Measurements from ENCODE around the gene DTX1. TPM values are rescaled to one million over a fixed set of nuclear protein-coding genes. Genes with fewer than 3 reads are reported as not detected.
A peak's percentile ranks its signal among the peaks of the same experiment; 100 is the strongest.

The DTX1 gene
- total RNA-seq, 2 experiments from 2014 or later: 0.15 to 0.25 TPM

DNA sequence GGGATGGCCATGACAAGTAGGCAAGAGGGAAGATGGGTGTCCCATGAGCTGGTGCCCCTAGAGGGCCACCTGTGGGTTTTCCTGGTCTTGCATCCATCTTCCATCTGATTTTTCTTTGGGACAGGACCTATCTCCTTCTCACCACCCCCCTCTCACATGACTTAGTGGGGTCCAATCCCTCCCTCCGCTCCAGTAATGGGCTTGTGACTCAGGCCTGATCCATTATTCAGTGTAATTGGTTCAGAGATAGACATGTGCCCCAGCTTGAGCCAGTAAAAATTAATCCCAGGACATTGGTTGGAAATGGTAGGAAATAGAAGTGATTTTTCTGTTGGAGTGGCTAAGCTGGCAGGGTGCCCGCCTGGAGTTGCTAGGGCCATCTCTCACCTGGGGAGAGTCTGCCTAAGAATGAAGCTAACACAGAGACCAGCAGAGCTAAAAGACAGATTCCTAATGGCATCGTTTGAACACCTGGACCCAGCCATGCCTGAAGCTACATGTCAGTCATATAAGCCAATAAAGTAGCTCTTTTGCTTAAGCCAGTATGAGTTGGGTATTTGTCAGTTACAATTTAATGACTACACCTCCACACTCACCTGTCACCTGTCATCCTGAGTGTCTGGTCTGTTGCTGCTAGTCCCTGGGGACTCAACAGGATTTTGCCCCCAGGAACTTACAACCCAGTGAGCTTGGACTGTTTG lies 64.3 kb downstream of the DTX1 start:
- no peaks in the 10 kb centered on the region for H3K27me3 Mint-ChIP-seq
- ChIA-PET CTCF (interaction anchor here (0.6 to 1.0 kb wide), 2 partner anchors 14 to 246 kb away, joined by 3 to 4 read pairs; no protein-coding TSS in a partner anchor), POLR2A (no interaction called here)
- H3K4me1 Mint-ChIP-seq: no peaks in the 10 kb centered on the region
- no peak overlapping the region for H3K4me3 Mint-ChIP-seq
- DNase-seq: no peak
- peaks cover 3% of the 10 kb centered on the region for H3K9me3 Mint-ChIP-seq
- H3K27ac Mint-ChIP-seq: no peak overlapping the region
- H3K36me3 Mint-ChIP-seq (ENCODE audit: low read depth): peaks cover 2% of the 10 kb centered on the region

DNA sequence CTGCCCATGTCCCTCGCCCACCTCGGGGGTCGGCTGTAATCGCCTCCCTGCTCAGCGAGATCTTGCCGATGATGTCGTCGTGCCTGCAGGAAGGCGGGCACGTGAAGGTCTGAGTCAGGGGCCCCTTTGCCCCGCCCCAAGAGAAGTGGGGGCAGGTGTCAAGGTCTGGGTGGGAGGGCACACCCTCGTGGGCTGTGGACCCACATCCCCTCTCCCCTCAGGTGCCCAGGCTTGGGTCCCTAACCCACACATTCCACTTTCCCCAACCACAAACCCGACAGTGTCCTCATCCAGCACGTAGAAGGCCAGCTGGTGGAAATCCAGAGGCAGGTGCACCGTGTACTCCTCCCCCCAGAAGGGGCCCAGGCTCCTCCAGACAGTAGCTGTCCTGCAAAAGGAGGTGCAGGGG lies 71.3 kb downstream of the DTX1 start:
- no peak overlapping the region for H3K4me3 Mint-ChIP-seq
- peaks cover 2% of the 10 kb centered on the region for H3K9me3 Mint-ChIP-seq
- ChIA-PET POLR2A (no interaction called here), CTCF (no interaction called here)
- no peaks in the 10 kb centered on the region for H3K27me3 Mint-ChIP-seq
- H3K4me1 Mint-ChIP-seq: peaks cover 9% of the 10 kb centered on the region
- H3K27ac Mint-ChIP-seq: no peak overlapping the region
- DNase-seq: no peak
- peaks cover 1% of the 10 kb centered on the region for H3K36me3 Mint-ChIP-seq (ENCODE audit: low read depth)

DNA sequence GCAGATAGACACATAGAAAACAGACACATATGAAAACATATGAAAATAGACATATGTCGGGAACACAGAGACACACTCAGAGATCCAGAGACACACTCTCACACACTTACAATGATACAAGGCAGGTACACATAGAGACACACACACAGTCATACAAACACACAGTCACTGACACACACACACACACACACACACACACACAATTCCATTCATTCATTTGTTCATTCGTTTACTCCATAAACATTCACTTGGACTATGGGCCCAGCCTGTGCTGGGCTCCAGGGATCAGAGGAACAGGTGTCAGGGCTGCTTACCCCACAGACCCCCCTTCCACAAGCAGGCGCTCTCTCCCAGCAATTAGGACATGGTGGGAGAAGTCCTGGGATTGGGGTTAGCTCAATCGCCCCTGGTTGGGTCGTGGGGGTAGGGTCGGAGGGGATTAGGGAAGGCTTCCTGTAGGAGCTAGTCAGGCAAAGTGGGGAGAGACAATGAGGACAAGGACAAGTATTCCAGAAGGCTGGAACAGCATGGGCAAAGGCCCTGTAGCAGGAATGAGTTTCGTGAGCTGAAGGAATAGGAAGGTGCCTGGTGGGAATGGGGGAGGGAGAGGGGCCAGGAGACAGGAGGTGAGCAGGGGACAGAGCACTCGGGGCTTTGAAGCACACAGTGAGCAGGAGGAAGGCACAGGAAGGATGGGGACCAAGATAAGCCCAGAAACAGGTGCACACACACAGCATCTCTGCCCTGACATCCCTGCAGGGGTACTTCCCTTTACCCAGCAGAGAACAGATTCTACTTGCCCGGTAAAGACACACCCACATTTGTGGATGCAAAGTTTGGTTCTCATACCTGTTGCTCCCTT lies 72.5 kb downstream of the DTX1 start:
- H3K9me3 Mint-ChIP-seq: no peaks in the 10 kb centered on the region
- DNase-seq: no peak
- no peaks in the 10 kb centered on the region for H3K27me3 Mint-ChIP-seq
- peaks cover 9% of the 10 kb centered on the region for H3K4me1 Mint-ChIP-seq
- H3K4me3 Mint-ChIP-seq: no peak overlapping the region
- CTCF ChIA-PET: no interaction called here
- H3K36me3 Mint-ChIP-seq (ENCODE audit: low read depth): no peaks in the 10 kb centered on the region
- POLR2A ChIA-PET: no interaction called here
- H3K27ac Mint-ChIP-seq: no peak overlapping the region

DNA sequence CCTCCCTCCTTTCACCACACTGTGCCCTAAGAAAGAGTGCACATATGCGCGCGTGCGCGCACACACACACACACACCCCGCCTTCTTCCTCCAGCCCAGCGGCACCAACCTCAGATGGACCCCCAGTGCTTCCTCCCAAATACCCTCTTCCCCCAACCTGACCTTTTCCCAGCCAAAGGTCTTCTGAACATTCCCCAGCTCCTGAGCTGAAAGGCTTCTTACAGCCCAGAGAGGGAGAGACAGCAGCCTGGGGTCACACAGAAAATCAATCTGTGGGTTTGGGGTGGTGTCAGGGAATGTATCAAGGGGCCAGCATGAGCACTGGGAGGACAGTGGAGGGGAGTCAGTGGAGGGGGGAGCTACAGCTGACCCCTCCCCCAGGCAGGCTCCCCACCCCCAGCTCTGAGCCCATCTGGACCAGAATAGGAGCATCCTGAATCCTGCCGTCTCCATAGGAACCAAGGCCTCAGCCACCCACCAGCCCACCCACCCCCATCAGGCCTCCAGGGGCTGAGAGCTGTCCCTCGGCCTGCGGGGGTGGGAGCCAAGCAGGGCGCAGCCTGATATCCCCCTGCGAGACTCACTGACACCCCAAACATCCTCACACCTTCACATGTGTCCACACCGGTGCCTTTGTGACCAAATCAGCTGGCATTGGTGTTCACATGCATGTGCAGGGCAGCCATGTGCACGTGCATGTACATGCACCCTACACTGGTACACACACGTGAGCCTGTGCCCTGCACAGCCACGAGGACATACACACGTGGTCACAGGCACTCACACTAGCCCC lies 73.3 kb downstream of the DTX1 start:
- H3K36me3 Mint-ChIP-seq (ENCODE audit: low read depth): no peaks in the 10 kb centered on the region
- no peak for DNase-seq
- H3K4me1 Mint-ChIP-seq: peaks cover 10% of the 10 kb centered on the region
- ChIA-PET POLR2A (no interaction called here), CTCF (interaction anchor here (1.4 kb wide), 1 partner anchor 10 kb away, joined by 3 read pairs; no protein-coding TSS in a partner anchor)
- H3K4me3 Mint-ChIP-seq: no peak overlapping the region
- H3K27ac Mint-ChIP-seq: no peak overlapping the region
- H3K9me3 Mint-ChIP-seq: no peaks in the 10 kb centered on the region
- H3K27me3 Mint-ChIP-seq: no peaks in the 10 kb centered on the region

DNA sequence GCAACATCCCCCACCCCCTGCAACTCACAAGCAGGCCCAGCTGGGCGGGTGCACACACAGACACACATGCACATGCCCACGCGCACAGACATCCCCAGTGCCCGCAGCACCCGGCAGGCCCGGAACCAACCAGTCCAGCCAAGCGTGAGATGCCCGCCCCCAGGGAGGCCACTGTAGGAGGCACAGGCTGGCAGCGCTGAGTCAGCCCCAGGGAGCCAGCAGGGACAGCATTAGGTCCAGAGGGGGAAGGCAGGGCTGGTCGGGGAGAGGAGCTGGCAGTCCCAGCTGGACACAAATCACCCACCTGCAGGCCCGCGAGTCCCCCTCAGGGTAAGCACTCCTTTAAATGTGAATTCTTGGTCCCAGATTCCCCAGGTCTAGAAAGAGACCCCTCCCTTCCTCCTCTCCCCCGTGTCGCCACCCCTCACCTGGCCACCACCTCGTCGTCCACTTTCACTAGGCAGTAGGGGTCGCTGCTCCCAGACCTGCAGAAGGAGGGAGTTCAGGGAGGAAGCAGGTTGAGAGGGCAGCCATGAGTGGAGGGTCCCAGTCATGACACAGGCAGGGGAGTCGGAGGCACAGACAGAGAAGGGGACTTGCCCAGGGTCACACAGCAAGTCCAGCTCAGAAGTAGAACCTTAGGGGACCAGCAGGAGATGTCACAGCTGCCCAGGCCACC lies 74.1 kb downstream of the DTX1 start:
- H3K9me3 Mint-ChIP-seq: no peaks in the 10 kb centered on the region
- POLR2A ChIA-PET: interaction anchor here (0.6 kb wide), 1 partner anchor 42 kb away, joined by 3 read pairs; no protein-coding TSS in a partner anchor
- H3K27me3 Mint-ChIP-seq: no peaks in the 10 kb centered on the region
- DNase-seq: no peak
- H3K27ac Mint-ChIP-seq: no peak overlapping the region
- H3K36me3 Mint-ChIP-seq (ENCODE audit: low read depth): no peaks in the 10 kb centered on the region
- CTCF ChIA-PET: interaction anchor here (1.0 to 1.4 kb wide), 2 partner anchors 9 to 25 kb away, joined by 3 to 4 read pairs; no protein-coding TSS in a partner anchor
- no peak overlapping the region for H3K4me3 Mint-ChIP-seq
- H3K4me1 Mint-ChIP-seq: peaks cover 15% of the 10 kb centered on the region

DNA sequence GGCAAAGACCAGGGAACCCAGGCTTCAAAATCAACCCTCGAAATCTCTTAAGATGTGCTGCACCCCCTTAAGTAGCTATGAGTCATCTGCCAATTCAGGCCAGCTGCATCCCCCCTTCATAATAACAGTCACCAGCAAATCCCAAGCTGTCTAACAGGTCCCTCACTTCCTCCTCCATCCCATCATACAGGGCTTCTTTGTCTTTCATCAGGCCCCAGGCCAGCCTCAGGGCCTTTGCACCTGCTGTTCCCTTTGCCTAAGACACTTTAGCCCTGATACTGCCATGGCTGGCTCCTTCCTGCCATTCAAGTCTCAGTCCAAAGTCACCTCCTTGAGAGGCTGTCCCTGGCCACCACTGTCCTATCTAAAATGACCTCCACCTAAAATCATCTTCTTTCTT lies 75.0 kb downstream of the DTX1 start:
- no peak for DNase-seq
- Mint-ChIP-seq H3K9me3 (no peaks in the 10 kb centered on the region), H3K36me3 (ENCODE audit: low read depth) (no peaks in the 10 kb centered on the region), H3K27me3 (no peaks in the 10 kb centered on the region), H3K4me3 (no peak overlapping the region), H3K27ac (no peak overlapping the region), H3K4me1 (peaks cover 23% of the 10 kb centered on the region)
- POLR2A ChIA-PET: interaction anchor here (0.6 kb wide), 1 partner anchor 41 kb away, joined by 3 read pairs; no protein-coding TSS in a partner anchor
- CTCF ChIA-PET: interaction anchor here (1.0 to 1.4 kb wide), 3 partner anchors 8 to 24 kb away, joined by 3 to 4 read pairs (median 4); no protein-coding TSS in a partner anchor

DNA sequence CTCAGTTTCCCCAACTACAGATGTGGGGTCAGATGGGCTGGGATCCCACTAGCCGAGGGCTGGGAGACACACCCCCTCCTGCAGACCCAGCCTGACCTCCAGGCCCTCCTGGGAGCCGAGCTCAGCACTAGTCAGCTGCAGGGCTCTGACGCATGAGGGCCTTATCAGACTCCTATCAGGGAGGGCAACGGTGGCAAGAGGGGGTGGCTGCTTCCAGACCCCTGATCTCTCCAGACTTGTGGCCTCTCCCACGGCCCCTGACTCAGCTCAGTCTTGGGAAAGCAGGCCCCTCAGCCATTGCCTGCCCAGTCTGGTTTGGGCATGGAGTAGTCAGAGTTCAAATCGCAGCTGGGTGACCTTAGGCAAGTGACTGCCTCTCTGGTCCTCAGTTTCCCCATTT lies 76.5 kb downstream of the DTX1 start:
- DNase-seq: no peak
- H3K4me1 Mint-ChIP-seq: peaks cover 27% of the 10 kb centered on the region
- peaks cover 4% of the 10 kb centered on the region for H3K27me3 Mint-ChIP-seq
- ChIA-PET CTCF (interaction anchor here (1.3 kb wide), 1 partner anchor 11 kb away, joined by 3 read pairs; no protein-coding TSS in a partner anchor), POLR2A (no interaction called here)
- H3K27ac Mint-ChIP-seq: no peak overlapping the region
- H3K36me3 Mint-ChIP-seq (ENCODE audit: low read depth): no peaks in the 10 kb centered on the region
- H3K9me3 Mint-ChIP-seq: no peaks in the 10 kb centered on the region
- no peak overlapping the region for H3K4me3 Mint-ChIP-seq

DNA sequence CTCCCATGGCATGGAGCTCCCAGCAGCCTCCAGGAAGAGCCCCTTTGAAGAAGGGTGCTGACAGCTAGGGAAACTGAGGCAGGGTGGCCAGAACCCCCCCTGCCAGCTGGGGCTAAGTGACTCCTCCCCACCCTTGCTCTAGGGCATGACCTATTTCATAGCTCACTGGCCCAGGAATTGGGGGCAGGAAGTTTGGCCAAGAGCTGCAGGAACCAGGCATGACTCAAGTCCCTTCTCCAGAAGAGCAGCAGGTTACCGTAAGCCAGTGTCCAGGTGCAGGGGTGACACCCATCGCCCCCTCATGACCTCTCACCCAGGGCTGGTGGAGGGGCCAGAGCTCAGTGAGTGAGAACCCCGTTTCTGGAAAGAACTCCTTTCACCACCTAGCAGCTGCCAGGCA lies 77.1 kb downstream of the DTX1 start:
- no peaks in the 10 kb centered on the region for H3K36me3 Mint-ChIP-seq (ENCODE audit: low read depth)
- H3K9me3 Mint-ChIP-seq: no peaks in the 10 kb centered on the region
- H3K27me3 Mint-ChIP-seq: peaks cover 4% of the 10 kb centered on the region
- H3K4me1 Mint-ChIP-seq: peaks cover 24% of the 10 kb centered on the region
- ChIA-PET CTCF (interaction anchor here (3.8 kb wide), 1 partner anchor 21 kb away, joined by 22 read pairs; no protein-coding TSS in a partner anchor), POLR2A (no interaction called here)
- H3K27ac Mint-ChIP-seq: no peak overlapping the region
- H3K4me3 Mint-ChIP-seq: no peak overlapping the region
- no peak for DNase-seq

DNA sequence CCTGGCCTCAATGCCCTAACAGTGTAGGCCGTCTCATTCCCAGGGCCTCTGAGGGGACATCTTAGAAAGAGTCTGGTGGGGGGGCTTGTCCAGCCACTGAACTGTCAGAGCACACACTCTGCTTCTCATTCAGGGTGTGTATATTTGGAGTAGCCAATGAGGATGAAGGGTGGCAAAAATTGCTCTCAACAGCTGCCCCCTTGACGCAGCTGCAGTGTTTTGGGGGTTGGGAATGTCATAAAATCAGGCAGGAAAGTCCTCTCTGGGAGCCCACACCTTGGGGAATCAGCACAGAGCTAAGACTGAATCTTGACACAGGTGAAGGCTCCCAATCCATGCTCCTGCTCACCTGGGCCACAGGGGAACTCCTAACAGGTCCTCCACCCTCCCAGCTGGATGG lies 77.5 kb downstream of the DTX1 start:
- Mint-ChIP-seq H3K4me3 (no peak overlapping the region), H3K9me3 (no peaks in the 10 kb centered on the region), H3K36me3 (ENCODE audit: low read depth) (no peaks in the 10 kb centered on the region), H3K4me1 (peaks cover 23% of the 10 kb centered on the region), H3K27ac (no peak overlapping the region), H3K27me3 (peaks cover 4% of the 10 kb centered on the region)
- DNase-seq: no peak
- ChIA-PET POLR2A (interaction anchor here (0.6 kb wide), 1 partner anchor 288 kb away, joined by 3 read pairs; the partner anchor contains the start of gene SDSL), CTCF (interaction anchor here (0.7 to 3.8 kb wide), 2 partner anchors 14 to 20 kb away, joined by 4 to 22 read pairs; no protein-coding TSS in a partner anchor)

DNA sequence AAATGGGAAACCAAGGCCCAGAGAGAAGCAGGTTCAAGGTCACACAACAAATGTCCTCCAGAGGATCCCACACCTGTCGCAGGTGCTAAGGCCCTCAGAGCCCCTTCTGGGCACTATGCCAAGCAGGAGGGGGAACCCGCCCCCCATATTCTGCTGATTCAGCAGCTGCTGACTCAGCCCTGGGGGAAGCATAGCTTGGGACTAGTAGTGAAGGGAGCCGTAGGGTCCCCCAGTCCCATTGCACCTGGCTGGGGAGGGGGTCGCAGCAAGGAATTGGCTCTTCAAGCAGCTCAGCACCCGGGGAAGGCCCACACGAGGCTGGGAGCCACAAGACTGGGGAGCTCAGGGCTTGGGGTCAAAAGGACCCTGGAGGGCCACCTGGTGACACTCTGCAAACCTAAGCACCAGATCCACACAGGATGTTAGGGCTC lies 78.0 kb downstream of the DTX1 start:
- Mint-ChIP-seq H3K27me3 (peaks cover 4% of the 10 kb centered on the region), H3K36me3 (ENCODE audit: low read depth) (no peaks in the 10 kb centered on the region), H3K4me1 (peaks cover 20% of the 10 kb centered on the region), H3K27ac (no peak overlapping the region), H3K9me3 (no peaks in the 10 kb centered on the region), H3K4me3 (peak overlapping the region; percentile 47)
- ChIA-PET CTCF (interaction anchor here (0.7 to 3.8 kb wide), 4 partner anchors 14 to 40 kb away, joined by 3 to 22 read pairs (median 4); no protein-coding TSS in a partner anchor), POLR2A (interaction anchor here (0.6 kb wide), 1 partner anchor 288 kb away, joined by 3 read pairs; the partner anchor contains the start of gene SDSL)
- DNase-seq: no peak

DNA sequence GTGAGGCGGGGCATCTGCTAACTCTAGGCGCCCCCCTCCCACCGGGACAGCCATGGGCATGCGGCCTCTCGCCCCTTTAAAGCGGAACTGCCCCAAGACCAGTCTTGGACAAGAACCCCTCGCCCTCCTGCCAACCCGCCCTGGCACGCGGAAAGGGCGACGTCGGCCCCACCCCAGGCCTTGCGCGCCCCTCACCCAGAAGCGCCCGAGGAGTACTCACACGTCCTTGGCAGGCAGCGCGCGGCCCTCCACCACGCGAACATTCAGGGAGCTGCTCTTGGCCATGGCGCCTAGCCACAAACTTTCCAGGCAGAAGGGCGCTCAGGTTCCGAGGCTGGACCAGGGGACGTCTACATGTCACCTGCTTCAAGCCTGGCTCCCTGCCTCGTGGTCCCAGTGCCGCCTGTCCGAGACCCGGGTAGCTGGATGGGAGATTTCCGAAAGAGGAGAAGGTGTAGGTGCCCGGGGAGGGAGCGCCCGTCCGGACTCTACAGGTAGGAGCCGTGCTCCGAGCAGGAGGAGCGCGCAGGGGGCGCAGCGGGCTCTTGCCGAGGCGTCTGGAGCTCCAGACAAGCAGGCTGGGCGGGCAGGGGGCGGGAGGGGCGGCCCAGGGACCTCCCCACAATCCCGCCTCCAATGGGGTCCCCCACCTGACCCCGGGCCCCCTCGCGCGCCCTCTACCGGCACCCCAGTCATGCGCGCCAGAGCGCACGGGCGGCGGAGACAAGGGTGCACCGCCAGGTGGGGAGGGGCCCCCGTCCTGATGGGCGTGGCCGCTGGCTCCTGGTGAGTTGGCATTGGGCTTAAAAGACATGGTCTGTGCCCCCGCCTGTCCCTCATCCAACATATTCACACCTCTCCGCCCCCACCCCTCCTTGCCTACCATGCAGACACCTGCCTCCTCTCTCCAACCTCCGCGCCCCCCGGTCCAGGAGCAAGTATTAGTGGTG lies 78.9 kb downstream of the DTX1 start, which contains the start of gene RASAL1:
RASAL1 (minus strand) TSS at position 584 of the 950 bp plus-strand sequence; CDS start at position 285, 299 bp downstream.
- ChIA-PET CTCF (interaction anchor here (1.0 to 3.8 kb wide), 4 partner anchors 15 to 39 kb away, joined by 3 to 22 read pairs (median 4); partner anchors contain the start of gene CFAP73), POLR2A (no interaction called here)
- no peaks in the 10 kb centered on the region for H3K36me3 Mint-ChIP-seq (ENCODE audit: low read depth)
- DNase-seq: peak; percentile 67
- peaks cover 18% of the 10 kb centered on the region for H3K4me1 Mint-ChIP-seq
- peak within 1 kb of the TSS; percentile 68 for H3K4me3 Mint-ChIP-seq
- peak within 1 kb of the TSS; percentile 73 for H3K27ac Mint-ChIP-seq
- H3K27me3 Mint-ChIP-seq: peaks cover 4% of the 10 kb centered on the region
- H3K9me3 Mint-ChIP-seq: no peaks in the 10 kb centered on the region

All from activated CD4-positive, alpha-beta T cell treated with anti-CD3 and anti-CD28 coated beads, Interleukin-2, amount 10 ng/mL, durations not matched to agents 7 days and 5 days (primary cell).